ENCODE data around the gene DOHH. TPM values are rescaled to one million over a fixed set of nuclear protein-coding genes. Genes with fewer than 3 reads are reported as not detected.
"Not testable (repeated sequence)": the region's sequence is repeated elsewhere in the genome, so short reads cannot be mapped to it uniquely, and the experiment has no call there.

The DOHH gene
- total RNA-seq, 1 donor from 2014 or later = 19.4 TPM

GRCh38 chr19:3446657-3447056 is 53.8 kb downstream of the DOHH start:
- intact Hi-C loops (cut with micrococcal nuclease) = not testable (repeated sequence)

DNA sequence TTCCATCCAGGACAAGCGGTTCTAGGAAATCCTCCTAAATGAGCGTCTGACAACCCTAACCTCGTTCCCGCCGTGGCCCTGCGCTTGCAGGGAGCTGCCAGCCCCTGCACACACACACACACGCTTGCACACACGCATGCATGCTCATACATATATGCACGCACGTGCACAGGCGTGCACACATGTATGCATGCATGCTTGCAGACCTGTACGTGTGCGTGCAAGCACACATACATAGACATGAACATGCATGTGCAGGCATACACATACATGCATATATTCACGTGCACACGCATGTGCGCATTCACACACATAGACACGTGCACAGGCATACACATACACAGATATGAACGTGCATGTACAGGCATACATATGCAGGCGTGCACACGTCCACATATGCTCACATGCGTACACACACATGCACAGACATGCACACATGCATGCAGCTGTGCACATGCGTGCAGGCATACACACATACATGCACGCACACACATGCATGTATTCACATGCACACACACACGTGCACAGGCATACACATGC is 55.7 kb downstream of the DOHH start:
- intact Hi-C loops (cut with micrococcal nuclease) = no loop called here

- intact Hi-C loops (cut with micrococcal nuclease) = no loop called here
Observed at GRCh38 chr19:3443840-3444694, 56.4 kb downstream of the DOHH start.

- intact Hi-C loops (cut with micrococcal nuclease) = no loop called here
Observed at GRCh38 chr19:3442487-3443071, 57.9 kb downstream of the DOHH start.

GRCh38 chr19:3441986-3442329 is 58.5 kb downstream of the DOHH start:
- intact Hi-C loops (cut with micrococcal nuclease) = no loop called here

DNA sequence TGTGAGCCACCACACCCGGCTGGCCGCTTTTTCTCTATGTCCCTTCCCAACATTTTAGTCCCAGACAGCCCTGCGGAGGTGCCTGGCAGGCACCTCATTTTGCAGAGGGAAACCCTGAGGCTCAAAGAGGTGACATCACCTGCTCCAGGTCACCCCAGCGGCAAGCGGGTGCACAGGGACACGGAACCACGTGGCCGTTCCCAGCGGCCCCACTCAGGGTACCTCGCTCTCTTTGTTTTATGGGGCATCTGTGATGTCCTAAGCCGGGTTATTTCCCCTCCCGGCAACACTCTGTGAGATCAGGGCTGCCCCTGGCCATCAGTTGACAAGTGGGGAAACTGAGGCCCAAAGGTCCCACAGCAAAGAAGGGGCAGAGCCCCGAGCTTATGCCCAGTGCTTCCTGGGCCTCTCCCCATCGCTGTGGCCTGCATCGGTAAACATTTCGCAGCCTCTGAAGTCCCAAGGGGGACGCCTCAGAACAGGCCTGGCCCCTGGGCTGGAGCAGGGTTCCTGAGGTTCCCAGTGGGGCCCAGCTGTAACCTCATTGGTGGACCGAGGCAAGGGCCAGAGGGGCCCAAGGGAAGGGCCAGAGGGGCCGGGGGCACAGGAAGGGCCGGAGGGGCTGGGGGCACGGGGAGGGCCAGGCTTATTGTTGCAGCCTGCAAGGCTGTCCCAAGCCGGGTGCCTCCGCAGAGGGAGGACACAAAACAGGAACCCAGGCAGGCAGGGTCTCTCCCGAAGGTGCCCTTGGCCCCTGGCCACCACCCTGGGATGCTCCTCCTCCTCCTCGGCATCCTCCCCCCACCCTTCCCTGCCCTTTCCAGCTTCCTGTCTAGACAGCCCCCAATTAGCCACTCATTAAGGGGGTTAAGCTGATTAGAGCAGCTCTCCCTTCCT is 59.1 kb downstream of the DOHH start:
- intact Hi-C loops (cut with micrococcal nuclease) = no loop called here

Other genes with a start within 250 kb of the DOHH start
- gene NFIC, start 134.1 kb downstream of the DOHH start, total RNA-seq = 12.7 and 14.9 TPM in 2 replicates
- gene SMIM24, start 20.1 kb downstream of the DOHH start, total RNA-seq = 0.54 TPM in 1 of 2 replicates, not detected in the other
- gene SMIM44, start 17.2 kb downstream of the DOHH start, total RNA-seq = not detected in 2 replicates
- gene FZR1, start 5.6 kb upstream of the DOHH start, total RNA-seq = 63.0 and 63.1 TPM in 2 replicates
- gene TEKTIP1, start 38.5 kb upstream of the DOHH start, total RNA-seq = 5.0 and 7.6 TPM in 2 replicates
- 89.0 and 92.8 TPM in 2 replicates for gene MFSD12, start 56.9 kb upstream of the DOHH start, total RNA-seq
- 41.5 and 44.3 TPM in 2 replicates for gene HMG20B, start 72.3 kb upstream of the DOHH start, total RNA-seq
- 0.95 and 0.98 TPM in 2 replicates for gene GIPC3, start 84.8 kb upstream of the DOHH start, total RNA-seq
- gene TBXA2R, start 106.2 kb upstream of the DOHH start, total RNA-seq = 0.39 and 1.1 TPM in 2 replicates
- 35.4 and 39.2 TPM in 2 replicates for gene CACTIN, start 126.1 kb upstream of the DOHH start, total RNA-seq
- gene PIP5K1C, start 199.8 kb upstream of the DOHH start, total RNA-seq = 23.5 and 23.9 TPM in 2 replicates
- 1.3 and 1.5 TPM in 2 replicates for gene TJP3, start 207.7 kb upstream of the DOHH start, total RNA-seq

All from T-helper 1 cell treated with Interleukin-12 subunit alpha and Interleukin-12 subunit beta and Interleukin-4 antibody, amounts not matched to agents 30 ng/mL and 1 ng/mL, for 36 hours (primary cell).